22Rv1 (cell line): ENCODE results near the gene B3GALNT1.
"Not testable (repeated sequence)": the region's sequence is repeated elsewhere in the genome, so short reads cannot be mapped to it uniquely, and the experiment has no call there.

Experiments
- H3K27ac ChIP-seq: fragments of 450-650 bp; 2 replicates; pipeline ENCODE4 v1.5.1; 2017
- CTCF ChIP-seq: fragments of 450-650 bp; IDR thresholded peaks from 2 replicates; pipeline ENCODE4 v1.5.1; 2017; ENCODE audit warnings: mild to moderate bottlenecking
- ZFX ChIP-seq: fragments of 450-650 bp; IDR thresholded peaks from 2 replicates; pipeline ENCODE4 v1.6.1; 2017; ENCODE audit warnings: antibody characterized with exemption, borderline replicate concordance

B3GALNT1 gene

GRCh38 chr3:161049683-161050248, 55.4 kb downstream of the B3GALNT1 start:
- no peak overlapping the region for H3K27ac ChIP-seq
- TF ChIP-seq ZFX (no peak), CTCF (no peak)

GRCh38 chr3:161043336-161044035, 61.7 kb downstream of the B3GALNT1 start:
- TF ChIP-seq ZFX = no peak
- TF ChIP-seq CTCF = no peak
- no peak overlapping the region for H3K27ac ChIP-seq

GRCh38 chr3:161042023-161042501, 63.1 kb downstream of the B3GALNT1 start:
- no peak for TF ChIP-seq CTCF
- no peak for TF ChIP-seq ZFX
- no peak overlapping the region for H3K27ac ChIP-seq

GRCh38 chr3:161038725-161039124, 66.4 kb downstream of the B3GALNT1 start:
- no peak for TF ChIP-seq CTCF
- no peak for TF ChIP-seq ZFX
- no peak overlapping the region for H3K27ac ChIP-seq

- H3K27ac ChIP-seq = no peak overlapping the region
- TF ChIP-seq ZFX (no peak), CTCF (no peak)
Measured at GRCh38 chr3:161035711-161036110, 69.4 kb downstream of the B3GALNT1 start.

GRCh38 chr3:161034913-161035550, 70.1 kb downstream of the B3GALNT1 start:
- H3K27ac ChIP-seq = not testable (repeated sequence)
